Prostate gland (tissue), 2 donors: ENCODE measurements around the gene PLEKHN1.

Experiments used
- CTCF ChIP-seq, 4 experiments: fragments of 200-600 bp in 2 of 4; fragments of 450-650 bp in 2 of 4; sonication (generic) in 2 of 4; IDR thresholded peaks; 1 replicate in 3 of 4; 2 replicates in 1 of 4; pipeline ENCODE4 v1.5.1; 2016 to 2019; ENCODE audit warnings: antibody characterized with exemption in 4 of 4, mild to moderate bottlenecking in 2 of 4, moderate library complexity in 2 of 4
- POLR2AphosphoS5 ChIP-seq: sonication (generic); formaldehyde crosslinking; IDR thresholded peaks from one replicate; pipeline ENCODE4 v1.6.1; 2017; ENCODE audit warnings: antibody characterized with exemption

- no peak for TF ChIP-seq CTCF (IDR thresholded peaks at IDR 0.05)
- TF ChIP-seq POLR2AphosphoS5, result no peak
Observed at GRCh38 chr1:1022302-1023009, 56.2 kb downstream of the PLEKHN1 start.
